D721Med (cell line): ENCODE measurements around the gene SNX10.

Source experiments
- DNase-seq: peaks from one replicate; pipeline ENCODE4 v3.0.0; 2011; ENCODE audit warnings: low spot score; ENCODE audit not compliant: insufficient read length
- FAIRE-seq: peaks from 2 replicates; lab custom pipeline; 2011; peaks lifted over from hg19 to GRCh38; lab: Jason Lieb, UNC
- TF ChIP-seq, protein P1 (sequence below): IDR thresholded peaks from 2 replicates; pipeline ENCODE4 v1.5.1; 2012; ENCODE audit warnings: mild to moderate bottlenecking, control low read depth; ENCODE audit not compliant: insufficient read depth; ENCODE audit errors: missing control alignments

Gene SNX10

DNA sequence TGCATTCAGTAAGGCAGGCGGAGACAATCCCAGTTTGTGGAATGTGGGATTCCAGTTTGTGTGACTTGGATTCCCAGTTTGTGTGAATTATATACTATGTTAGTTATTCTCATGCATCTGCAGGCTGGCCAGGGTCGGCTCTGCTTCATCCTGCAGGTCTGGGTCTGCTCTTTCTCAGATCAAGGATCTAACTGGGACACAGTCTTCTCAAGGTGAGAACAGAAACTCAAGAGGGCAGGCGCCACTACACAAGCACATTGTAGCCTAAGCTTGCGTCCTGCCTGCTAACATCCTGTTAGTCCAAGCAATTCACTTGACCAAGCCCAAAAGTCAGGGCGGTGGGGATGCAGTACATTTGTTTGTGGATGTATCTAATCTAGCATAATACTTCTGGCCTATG, 131.1 kb downstream of the SNX10 start:
- FAIRE-seq (no peak), DNase-seq (no peak)
- TF ChIP-seq, protein P1, sequence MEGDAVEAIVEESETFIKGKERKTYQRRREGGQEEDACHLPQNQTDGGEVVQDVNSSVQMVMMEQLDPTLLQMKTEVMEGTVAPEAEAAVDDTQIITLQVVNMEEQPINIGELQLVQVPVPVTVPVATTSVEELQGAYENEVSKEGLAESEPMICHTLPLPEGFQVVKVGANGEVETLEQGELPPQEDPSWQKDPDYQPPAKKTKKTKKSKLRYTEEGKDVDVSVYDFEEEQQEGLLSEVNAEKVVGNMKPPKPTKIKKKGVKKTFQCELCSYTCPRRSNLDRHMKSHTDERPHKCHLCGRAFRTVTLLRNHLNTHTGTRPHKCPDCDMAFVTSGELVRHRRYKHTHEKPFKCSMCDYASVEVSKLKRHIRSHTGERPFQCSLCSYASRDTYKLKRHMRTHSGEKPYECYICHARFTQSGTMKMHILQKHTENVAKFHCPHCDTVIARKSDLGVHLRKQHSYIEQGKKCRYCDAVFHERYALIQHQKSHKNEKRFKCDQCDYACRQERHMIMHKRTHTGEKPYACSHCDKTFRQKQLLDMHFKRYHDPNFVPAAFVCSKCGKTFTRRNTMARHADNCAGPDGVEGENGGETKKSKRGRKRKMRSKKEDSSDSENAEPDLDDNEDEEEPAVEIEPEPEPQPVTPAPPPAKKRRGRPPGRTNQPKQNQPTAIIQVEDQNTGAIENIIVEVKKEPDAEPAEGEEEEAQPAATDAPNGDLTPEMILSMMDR: no peak

DNA sequence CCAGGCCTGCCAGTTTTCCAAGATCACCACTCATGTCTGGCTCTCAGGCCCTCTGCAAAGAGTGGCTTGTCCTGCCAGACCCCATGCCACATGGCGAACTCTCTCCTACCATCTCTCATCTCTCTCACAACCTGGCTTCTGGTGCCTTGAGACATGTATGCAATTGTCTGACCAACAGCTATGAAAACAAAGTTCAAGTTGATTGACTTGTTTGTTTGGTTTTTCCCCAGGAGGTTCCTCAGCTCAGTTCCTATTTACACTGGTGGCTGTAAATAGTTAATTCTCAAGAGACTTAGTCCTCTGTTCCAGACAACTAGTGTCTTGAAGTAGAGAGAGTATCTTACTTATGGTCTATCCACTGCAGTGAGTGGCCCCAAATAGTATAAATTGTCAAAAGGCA, 131.8 kb downstream of the SNX10 start:
- TF ChIP-seq, protein P1: no peak
- FAIRE-seq (no peak), DNase-seq (no peak)
